ENCODE measurements around the gene PLA2G4F. TPM values are rescaled to one million over a fixed set of nuclear protein-coding genes. Genes with fewer than 3 reads are reported as not detected.

PLA2G4F gene
- polyA plus RNA-seq, 1 of the 3 experiments (the other 2 are of a cell fraction), result not detected

GRCh38 chr15:42143356-42143755 is 13.1 kb downstream of the PLA2G4F start:
- 73% methylated on average over 4 of the region's 4 CpGs for WGBS (ENCODE audit: low lambda C conversion rate)
- CTCF ChIA-PET, result interaction anchor here (0.6 to 1.5 kb wide), 2 partner anchors 84 to 406 kb away, joined by 3 read pairs; partner anchors contain the start of genes HAUS2 and LRRC57
- H3K9me2 ChIP-seq, result no peaks in the 10 kb centered on the region
- no peak overlapping the region for H2AFZ ChIP-seq (ENCODE audit: low read depth)
- no peaks in the 10 kb centered on the region for H3K79me2 ChIP-seq (ENCODE audit: insufficient read depth)
- H3K9ac ChIP-seq, result no peak overlapping the region
- POLR2A ChIA-PET, result no interaction called here
- DNase-seq, result no peak
- H3F3A ChIP-seq (replicated peaks; ENCODE audit: insufficient read depth), result no peaks in the 10 kb centered on the region
- no peaks in the 10 kb centered on the region for H3K9me3 ChIP-seq
- no peaks in the 10 kb centered on the region for H3K36me3 ChIP-seq (replicated peaks in 1 of 2; ENCODE audit: control insufficient read depth in 1 of 2, insufficient read depth in 2 of 2, low read length in 1 of 2)
- no peaks in the 10 kb centered on the region for H4K20me1 ChIP-seq (ENCODE audit: insufficient read depth)
- H3K27me3 ChIP-seq (ENCODE audit: insufficient read depth), result no peaks in the 10 kb centered on the region; the same call in 1 of the 2 replicates
- no peak overlapping the region for H3K4me2 ChIP-seq
- no peak for TF ChIP-seq MEF2A (IDR thresholded peaks at IDR 0.05; ENCODE audit: borderline replicate concordance, low read depth)
- no peak for TF ChIP-seq FOSL2 (IDR thresholded peaks at IDR 0.05; ENCODE audit: borderline replicate concordance, low read depth)
- TF ChIP-seq TAF1 (IDR thresholded peaks at IDR 0.05; ENCODE audit: borderline replicate concordance, low read depth, low read length), result no peak
- TF ChIP-seq CHD2 (IDR thresholded peaks at IDR 0.05; ENCODE audit: low read length, partially characterized antibody), result no peak
- TF ChIP-seq REST (IDR thresholded peaks at IDR 0.05; ENCODE audit: low read depth, low read length), result no peak
- no peak for TF ChIP-seq EP300 (IDR thresholded peaks at IDR 0.05; ENCODE audit: borderline replicate concordance in 1 of 2, low read depth in 1 of 2, low read length in 1 of 2)
- TF ChIP-seq POLR2AphosphoS5 (IDR thresholded peaks at IDR 0.05; ENCODE audit: low read depth, low read length), result no peak
- no peak for TF ChIP-seq MAX (IDR thresholded peaks at IDR 0.05; ENCODE audit: low read depth)
- no peak for TF ChIP-seq CTCF (IDR thresholded peaks at IDR 0.05)
- no peak for TF ChIP-seq ZBTB33 (IDR thresholded peaks at IDR 0.05; ENCODE audit: borderline replicate concordance, low read depth)
- no peak for TF ChIP-seq NRF1 (IDR thresholded peaks at IDR 0.05; ENCODE audit: low read depth, low read length)
- no peak for TF ChIP-seq RCOR1 (IDR thresholded peaks at IDR 0.05; ENCODE audit: low read length)
- no peak for TF ChIP-seq RFX5 (IDR thresholded peaks at IDR 0.05; ENCODE audit: low read length)
- H3K4me1 ChIP-seq (ENCODE audit: control insufficient read depth in 1 of 2, insufficient read depth in 2 of 2, low read depth in 1 of 2, low read length in 1 of 2), result no peaks in the 10 kb centered on the region
- no peak overlapping the region for H3K27ac ChIP-seq (ENCODE audit: low read depth in 2 of 2, low read length in 1 of 2)
- H3K4me3 ChIP-seq (ENCODE audit: low read depth in 2 of 2, low read length in 1 of 2), result no peak overlapping the region
